Cerebellar cortex (tissue), 1 donor: ENCODE measurements around the gene RPL15.
"Not testable (repeated sequence)": the region's sequence is repeated elsewhere in the genome, so short reads cannot be mapped to it uniquely, and the experiment has no call there.

Experiments used
- DNase-seq: peaks from one replicate; pipeline ENCODE4 v3.0.0-alpha.2; 2015; ENCODE audit warnings: low spot score

Gene RPL15

DNA sequence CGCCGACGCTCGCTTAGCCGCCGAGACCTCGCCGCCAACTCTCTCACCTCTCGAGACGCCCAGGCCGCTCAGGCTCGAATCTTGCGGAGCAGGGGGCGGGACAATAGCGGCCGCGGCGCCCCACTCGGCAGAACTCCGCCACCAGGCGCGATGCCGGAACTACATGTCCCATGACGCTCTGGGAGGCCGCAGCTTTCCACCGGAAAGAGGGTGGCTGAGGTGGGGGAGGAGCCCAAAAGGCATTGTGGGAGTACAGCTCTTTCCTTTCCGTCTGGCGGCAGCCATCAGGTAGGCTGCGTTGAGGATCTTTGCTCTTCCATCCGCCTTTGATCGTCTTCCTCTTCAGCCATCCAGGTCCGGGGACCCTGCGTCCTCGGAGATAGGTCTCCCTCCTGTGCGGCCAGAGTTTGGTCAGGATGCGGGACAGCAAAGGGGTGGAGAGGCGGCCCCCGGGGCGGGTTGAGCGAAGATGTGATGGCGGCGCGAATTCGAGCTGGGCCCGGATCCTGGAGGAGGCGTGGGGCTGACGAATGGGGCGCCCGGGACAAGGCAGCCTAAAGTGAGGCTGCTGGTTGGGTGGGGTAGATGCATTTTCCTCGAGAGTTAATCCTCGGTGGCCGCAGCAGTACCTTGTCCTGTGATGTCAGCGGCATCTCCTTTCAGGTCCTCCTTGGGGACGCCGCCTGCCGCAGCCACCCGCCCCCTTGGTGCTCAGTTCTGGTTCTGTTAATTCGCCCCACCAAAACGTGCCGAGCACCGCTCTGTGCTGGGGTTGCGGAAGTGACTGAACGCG lies at the start of gene RPL15, which contains the start of gene NKIRAS1:
Gene RPL15 (plus strand): TSS at position 247 of the 793 bp plus-strand sequence. CDS start 728 bp downstream, outside the sequence.
Gene NKIRAS1 (minus strand): TSS at position 105 of the 793 bp plus-strand sequence. CDS start 6,086 bp downstream, outside the sequence.
- peak; percentile 98 for DNase-seq

DNA sequence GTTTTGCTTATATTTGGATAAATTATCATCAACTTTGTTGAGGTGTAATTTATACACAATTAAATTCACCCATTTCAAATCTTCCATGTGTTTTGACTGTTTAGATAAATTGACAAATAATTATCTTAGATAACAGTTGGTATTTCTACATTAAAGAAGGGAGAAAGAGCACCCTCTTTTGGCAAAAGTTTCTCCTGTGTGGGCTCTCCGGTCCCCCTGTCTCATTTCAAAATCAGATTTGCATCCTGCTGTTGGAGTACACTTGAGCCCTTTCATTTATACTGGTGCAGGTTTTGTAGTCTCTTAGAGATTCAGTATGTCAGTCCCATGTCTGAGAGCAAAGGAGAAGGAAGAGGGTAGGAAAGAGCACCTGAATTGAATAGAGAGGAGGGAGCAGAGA lies 49.5 kb upstream of the RPL15 start:
- no peak for DNase-seq

DNA sequence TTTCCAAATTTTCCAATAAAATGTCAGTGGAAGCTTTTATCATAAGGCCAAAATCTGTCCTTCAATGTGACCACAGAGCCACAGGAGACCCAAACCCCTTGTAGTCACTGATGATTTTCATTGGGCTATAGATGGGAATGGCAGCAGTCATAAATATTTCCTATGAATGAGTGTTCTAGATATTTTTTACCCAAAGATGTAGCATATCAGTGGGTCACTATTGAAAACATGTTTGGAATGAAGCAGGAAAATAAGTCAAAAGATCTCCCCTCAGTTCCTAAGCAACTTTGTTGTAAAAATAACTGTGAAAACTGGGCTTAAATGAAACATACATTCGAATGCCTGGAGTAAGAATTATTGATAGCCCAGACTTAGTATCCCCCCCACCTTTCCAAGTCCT lies 49.1 kb upstream of the RPL15 start:
- no peak for DNase-seq

DNA sequence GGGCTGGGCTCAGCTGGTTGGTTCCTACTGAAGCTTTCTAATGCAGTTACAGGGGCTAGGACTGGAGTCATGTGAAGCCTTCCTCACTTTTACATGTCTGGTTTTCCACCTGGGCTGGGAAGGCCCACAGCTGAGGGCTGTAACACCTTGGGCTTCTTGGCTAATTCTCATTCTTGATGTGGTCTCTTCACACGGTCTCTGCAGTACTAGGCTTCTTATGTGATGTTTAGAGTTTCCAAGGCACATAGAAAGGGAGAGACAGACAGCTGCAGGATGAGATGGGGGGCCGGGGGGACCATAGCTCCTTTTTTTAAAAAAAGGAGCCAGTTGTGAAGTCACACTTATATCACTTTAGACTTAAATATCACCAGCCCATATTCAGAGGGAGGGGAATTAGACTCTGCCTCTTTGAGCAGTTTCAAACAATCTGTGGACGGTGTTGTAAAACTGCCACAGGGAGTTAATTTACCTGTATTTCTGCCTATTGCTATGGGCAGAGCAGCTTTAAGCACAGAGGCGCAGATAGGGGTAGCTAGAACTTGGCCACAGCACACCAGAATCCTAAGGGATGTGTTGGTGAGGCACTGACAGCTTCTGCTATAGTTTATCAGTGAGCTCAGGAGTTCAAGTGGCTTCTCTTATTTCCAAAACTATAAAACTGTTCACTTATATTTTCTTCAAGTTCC lies 46.8 kb upstream of the RPL15 start:
- DNase-seq, result no peak

DNA sequence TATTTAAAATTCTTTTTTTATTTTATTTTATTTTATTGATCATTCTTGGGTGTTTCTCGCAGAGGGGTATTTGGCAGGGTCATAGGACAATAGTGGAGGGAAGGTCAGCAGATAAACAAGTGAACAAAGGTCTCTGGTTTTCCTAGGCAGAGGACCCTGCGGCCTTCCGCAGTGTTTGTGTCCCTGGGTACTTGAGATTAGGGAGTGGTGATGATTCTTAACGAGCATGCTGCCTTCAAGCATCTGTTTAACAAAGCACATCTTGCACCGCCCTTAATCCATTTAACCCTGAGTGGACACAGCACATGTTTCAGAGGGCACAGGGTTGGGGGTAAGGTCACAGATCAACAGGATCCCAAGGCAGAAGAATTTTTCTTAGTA lies 46.3 kb upstream of the RPL15 start:
- not testable (repeated sequence) for DNase-seq

DNA sequence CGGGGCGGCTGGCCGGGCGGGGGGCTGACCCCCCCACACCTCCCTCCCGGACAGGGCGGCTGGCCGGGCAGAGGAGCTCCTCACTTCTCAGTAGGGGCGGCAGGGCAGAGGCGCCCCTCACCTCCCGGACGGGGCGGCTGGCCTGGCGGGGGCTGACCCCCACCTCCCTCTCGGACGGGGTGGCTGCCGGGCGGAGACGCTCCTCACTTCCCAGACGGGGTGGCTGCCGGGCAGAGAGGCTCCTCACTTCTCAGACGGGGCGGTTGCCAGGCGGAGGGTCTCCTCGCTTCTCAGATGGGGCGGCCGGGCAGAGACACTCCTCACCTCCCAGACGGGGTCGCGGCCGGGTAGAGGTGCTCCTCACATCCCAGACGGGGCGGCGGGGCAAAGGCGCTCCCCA lies 45.6 kb upstream of the RPL15 start:
- not testable (repeated sequence) for DNase-seq

DNA sequence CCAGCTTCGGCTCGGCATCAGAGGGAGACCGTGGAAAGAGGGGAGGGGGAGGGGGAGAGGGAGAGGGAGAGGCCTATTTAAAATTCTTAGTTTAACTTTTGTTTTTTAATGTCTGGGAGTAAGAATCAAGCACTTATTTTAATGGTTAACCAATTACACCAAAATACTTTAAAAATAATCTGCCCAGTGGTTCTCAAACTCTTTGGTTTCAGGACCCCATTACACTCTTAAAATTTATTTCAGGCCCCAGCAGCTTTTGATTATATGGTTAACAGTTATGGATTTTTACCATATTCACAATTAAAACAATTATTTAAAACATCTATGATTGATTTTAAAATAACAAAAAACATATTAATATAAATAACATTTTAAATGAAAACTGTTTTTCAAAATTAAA lies 44.6 kb upstream of the RPL15 start:
- DNase-seq, result no peak

DNA sequence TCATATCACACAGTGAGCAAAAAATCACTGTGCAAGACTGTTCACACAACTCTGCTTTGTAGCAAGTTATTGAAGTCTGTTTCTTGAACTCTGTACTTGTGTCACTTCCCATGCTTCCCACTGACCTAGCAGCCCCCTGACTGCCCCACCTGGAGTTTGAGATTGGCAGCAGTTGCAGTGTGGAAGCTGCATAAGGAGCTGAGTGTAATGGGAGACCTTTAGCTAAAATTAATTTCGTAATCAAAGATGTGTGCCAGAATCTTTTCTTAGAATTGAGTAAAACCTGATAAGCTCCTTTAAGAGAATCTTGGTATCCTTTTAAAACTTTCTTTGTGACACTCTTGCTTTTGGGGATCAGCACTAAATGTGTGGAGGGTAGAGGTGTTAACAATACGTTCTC lies 43.0 kb upstream of the RPL15 start:
- DNase-seq, result no peak

DNA sequence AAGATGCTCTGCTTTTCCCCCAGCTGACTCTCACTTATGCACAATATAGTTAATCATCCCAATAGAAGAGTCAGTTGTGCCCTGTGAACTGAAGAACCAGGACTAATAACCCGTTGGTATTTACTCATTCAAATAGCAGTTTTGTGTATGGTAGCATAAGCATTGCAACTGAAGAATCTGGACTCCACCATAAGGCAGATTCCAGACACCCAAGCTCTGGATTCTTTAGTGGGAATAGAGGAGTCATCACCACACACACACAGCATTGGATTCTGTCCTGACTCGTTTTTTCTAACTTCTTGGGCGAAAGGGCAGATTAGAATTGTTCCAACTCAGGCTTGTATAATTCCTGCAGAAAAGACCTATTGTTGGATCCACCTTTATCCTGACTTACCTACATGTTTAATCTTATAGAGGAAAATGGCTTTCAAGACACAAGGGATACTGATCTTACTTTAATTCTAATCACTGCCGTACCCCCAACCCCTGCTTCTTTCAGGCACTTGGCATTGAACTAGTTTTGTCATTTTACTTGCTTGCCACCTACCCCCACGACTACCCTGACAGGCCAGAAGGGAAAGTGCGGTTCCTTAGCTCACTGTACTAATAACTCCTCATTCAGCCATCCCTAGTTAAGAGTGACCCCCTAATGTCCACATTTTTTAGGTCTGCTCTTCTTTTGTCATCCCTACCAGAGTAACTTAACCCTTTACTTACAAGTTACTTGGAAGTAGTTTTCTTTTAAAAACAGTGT lies 42.4 kb upstream of the RPL15 start:
- DNase-seq, result no peak

DNA sequence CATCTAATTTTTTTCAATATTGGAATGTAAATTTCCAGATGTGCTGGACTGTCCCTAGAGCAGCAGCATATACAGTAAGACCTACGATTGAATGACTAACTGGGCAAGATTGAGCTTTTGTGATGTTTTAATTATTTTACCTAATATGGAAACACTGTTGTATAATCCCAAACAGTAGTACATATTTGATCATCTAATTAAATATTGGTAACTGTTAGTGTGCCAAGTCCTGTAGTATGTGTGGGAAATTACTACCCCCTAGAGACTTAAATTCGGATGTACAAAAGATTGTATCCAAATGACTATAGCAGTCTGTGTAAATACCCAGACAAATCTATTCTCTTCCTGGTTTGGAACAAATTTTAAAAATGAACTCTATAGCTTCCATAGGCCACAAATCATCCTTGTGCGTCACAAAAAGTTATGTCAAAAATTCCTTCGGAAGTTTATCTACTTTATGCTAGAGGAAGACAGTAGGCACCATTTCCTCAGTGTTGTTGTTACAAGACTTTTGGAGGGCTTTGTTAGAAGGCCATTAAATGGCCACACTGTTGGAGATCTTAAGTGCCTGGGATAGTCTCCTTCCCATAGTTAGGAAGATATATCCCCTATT lies 41.7 kb upstream of the RPL15 start:
- DNase-seq, result no peak

DNA sequence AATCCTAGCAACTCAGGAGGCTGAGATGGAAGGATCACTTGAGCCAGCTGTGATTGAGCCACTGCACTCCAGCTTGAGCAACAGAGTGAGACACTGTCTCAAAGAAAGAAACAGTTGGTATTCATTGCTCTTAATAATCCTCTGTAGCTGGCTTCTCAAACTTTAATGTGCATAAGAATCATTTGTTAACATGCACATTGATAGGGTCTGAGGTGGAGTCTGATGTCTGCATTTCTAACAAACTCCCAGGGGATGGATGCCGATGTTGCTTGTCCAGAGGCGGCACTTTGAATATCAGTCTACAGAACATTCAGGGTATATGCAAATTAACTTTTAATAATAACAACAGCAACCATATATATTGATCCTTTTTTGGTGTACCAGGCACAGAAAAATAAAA lies 40.0 kb upstream of the RPL15 start:
- DNase-seq, result no peak

DNA sequence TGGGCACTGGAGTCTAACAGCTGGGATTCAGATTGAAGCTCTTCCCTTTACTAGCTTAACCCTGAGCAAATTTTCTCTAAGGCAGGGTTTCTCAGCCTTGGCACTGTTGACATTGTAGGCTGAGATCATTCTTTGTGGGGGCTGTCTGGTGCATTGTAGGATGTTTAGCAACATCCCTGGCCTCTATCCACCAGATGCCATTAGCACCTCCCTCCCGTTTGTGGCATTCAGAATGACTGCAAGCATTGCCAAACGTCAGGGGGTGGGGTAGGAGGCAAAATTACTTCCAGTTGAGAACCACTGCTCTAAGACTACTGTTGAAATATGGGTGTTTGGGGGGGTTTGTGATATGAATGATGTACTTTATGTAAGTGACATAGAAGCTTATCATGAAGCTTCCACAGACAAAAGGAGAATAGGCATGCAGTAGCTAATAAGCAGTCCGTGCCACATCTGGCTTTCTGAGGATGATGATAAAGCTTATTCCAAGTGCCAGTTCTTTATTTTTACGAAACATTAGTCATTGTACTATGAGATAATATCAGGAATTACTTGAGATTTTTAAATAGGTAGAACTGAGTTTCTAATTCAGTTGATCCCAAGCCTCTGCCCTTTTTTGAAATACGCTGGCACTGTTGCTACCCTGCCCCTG lies 39.5 kb upstream of the RPL15 start:
- no peak for DNase-seq

DNA sequence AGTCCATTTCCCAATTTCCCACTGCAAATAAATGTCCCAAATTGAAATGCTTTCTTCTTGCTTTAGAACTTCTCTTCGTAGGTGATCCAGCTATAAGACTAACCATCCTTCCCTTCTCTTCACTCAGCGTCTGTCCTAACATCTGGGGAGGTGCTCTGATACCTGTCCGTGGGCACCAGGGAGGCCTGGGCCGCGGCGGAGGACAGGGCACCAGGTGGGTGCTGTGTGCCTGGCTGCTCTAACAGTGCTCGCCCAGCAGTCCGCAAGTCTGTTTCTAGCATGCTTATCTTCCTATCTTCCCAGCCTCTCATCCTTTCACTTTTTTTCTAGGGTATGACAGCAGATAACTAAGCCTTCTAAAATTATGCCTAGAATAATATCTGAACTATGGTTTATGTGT lies 37.4 kb upstream of the RPL15 start:
- DNase-seq, result no peak

DNA sequence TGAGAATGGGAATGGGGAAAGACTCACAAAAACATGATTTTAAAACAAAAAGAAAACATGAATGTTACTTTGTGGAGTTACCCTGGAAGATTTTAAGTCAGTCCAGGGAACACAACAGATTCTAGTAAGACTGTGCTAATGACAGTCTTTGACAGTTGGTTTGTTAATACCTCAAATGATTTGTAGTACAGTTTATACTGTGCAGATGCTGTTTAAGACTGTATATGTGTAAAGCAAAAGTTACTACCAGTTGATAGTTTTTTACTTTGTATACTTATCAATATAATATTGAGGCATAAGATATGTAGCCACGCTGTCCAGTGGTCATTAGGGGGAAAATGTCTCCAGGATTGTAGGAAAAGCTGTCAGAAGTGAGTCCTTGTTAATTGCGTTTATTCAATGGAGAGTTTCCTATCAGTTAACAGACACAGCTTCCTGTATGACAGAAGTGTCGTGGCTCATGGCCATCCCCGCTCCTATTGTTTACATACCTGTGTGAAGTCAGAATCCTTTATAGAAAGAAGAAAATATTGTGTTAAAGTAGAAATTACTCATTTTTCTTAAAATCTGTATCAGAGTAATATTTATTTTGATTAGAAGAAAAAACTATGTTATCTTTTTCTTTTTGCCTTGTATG lies 36.1 kb upstream of the RPL15 start:
- no peak for DNase-seq

DNA sequence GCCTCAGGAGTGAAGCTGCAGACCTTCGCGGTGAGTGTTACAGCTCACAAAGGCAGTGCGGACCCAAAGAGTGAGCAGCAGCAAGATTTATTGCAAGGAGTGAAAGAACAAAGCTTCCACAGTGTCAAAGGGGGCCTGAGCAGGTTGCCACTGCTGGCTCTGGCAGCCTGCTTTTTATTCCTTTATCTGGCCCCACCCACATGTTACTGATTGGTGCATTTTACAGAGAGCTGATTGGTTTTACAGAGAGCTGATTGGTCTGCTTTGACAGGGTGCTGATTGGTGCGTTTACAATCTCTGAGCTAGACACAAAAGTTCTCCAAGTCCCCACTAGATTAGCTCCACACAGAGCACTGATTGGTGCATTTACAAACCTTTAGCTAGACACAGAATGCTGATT lies 34.9 kb upstream of the RPL15 start:
- DNase-seq, result not testable (repeated sequence)

DNA sequence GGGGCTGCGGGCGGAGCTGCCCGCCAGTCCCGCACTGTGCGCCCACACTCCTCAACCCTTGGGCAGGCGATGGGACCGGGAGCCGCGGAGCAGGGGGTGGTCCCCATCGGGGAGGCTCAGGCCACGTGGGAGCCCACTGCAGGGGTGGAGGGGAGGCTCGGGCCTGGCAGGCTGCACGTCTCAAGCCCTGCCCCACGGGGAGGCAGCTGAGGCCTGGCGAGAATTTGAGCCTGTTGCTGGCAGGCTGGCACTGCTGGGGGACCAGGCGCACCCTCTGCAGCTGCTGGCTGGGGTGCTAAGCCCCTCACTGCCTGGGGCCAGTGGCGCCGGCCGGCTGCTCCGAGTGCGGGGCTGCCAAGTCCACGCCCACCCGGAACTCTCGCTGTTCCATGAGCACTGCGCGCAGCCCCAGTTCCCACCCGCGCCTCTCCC lies 34.4 kb upstream of the RPL15 start:
- DNase-seq, result no peak

DNA sequence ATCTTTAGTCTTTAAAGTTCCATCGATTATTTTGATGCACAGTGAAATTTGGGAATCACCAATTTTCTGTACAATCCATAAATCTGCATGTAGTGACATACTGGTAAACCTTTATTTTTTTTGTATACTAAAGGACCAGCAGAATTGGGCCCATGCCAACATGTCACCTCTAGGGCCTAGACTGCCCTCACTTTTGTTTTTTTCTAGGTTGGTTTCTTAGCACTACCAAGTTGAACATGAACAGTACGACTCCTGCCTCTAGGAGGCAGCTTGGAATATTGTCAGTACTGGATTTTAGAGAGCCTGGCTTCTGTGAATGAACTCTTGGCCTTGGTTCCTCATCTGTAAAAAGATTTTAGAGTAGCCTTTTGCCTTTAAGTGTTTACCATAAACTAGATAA lies 32.5 kb upstream of the RPL15 start:
- peak; percentile 38 for DNase-seq

DNA sequence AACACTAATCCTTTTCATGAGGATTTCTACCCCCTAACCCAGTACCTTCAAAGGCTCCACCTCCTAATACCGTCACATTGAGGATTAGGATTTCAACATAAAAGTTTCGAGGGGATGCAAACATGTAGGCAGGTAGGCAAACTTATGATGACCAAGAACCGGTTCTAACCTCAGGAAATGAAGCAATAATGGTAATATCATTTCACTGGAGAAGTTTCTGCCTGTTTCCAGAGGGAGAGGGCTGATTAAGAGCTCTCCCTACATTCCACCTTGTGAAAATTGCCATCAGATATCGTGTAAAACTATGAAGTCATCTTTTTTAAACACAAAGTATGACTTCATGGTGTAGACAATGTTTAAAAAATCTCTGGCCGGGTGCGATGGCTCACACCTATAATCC lies 31.7 kb upstream of the RPL15 start:
- DNase-seq, result no peak

DNA sequence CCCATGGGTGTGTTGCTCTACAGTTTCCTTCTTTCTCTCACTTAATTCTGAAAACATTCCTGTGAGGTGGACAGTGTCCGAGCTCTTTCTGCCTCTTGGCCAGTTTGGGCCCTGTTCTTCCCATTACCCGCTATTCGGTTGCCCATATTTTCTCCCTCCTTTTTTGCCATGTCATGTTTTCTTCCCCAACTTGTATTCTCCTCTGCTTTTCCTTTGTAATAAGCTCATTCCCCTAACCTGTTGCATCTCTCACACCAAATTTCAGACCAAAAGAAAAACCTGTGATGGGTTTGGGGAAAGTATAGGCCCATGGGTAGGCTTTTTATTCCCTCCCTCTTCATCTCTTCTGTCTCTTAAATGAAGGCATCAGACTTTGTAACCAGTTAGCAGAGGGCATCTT lies 30.6 kb upstream of the RPL15 start:
- DNase-seq, result no peak

DNA sequence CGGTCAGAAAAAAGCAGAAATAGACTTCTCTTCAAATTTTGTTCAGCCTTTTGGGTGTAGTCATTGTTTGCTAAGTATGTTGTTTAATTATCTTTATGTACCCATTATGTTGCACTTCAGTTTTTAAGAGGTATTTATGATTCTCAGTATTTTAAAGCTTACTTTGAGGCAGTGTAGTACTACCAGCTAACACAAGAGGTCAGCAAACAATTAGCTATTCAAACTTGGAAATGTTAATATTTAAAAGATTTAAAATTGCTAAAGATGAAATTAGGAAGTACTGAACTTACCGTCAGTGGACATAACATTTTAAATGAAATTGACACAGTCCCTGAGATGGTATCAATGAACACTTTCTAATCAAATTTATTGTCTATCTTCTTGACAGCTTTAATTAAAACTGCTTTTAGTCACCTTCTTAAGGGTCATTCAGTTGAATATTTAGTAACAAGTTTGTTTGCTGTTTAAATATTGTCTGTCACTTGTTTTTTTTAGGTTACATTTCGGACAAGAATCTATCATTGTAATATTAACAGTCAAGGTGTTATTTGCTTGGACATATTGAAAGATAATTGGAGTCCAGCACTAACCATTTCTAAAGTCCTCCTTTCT lies 28.2 kb upstream of the RPL15 start:
- peak; percentile 59 for DNase-seq

DNA sequence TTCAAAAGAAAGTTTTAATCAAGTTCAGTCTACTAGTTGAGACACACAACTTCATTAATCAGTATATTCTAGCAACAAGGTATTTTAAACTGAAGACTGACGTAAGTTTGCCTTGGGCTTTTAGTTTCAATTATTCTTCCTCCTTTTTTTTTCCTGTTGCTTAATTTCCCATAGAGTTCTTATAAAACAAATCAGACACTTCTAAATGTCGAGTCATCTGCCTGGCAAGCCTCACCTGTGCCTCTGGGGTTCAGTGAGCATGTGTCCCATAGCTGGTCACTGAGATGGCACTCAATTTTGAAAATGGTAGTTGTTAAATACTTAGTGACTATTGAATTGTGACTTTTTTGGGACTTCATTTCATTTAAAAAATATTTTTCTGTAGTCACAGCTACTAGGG lies 27.5 kb upstream of the RPL15 start:
- no peak for DNase-seq
